K562 (cell line): ENCODE results near the gene PLEKHA6. TPM values are rescaled to one million over a fixed set of nuclear protein-coding genes. Genes with fewer than 3 reads are reported as not detected.

Experiments used
- CREM ChIP-seq: IDR thresholded peaks from 2 replicates; pipeline ENCODE4 v1.6.1; 2014; ENCODE audit warnings: antibody characterized with exemption, low read depth
- GATAD2A ChIP-seq: fragments of 450-650 bp; IDR thresholded peaks from 2 replicates; pipeline ENCODE4 v1.6.1; 2017
- MCM5 ChIP-seq: fragments of 450-650 bp; IDR thresholded peaks from 2 replicates; pipeline ENCODE4 v1.6.1; 2016; ENCODE audit warnings: low read depth
- NR2C1 ChIP-seq, 2 experiments: fragments of 450-650 bp; IDR thresholded peaks; 2 replicates each; pipeline ENCODE4 v1.6.1; 2017; ENCODE audit warnings: mild to moderate bottlenecking in 2 of 2, antibody characterized with exemption in 1 of 2, inconsistent platforms in 1 of 2, missing compliant biosample characterization in 1 of 2, missing genetic modification characterization in 1 of 2
- ZNF184 ChIP-seq: sonication (generic); formaldehyde crosslinking; IDR thresholded peaks from 2 replicates; pipeline ENCODE4 v1.5.0; 2020; ENCODE audit warnings: missing genetic modification reagents
- polyA plus RNA-seq, 8 experiments: library from polyadenylated mRNA; depleted of rRNA in 4 of 8; stranded (reverse) in 5 of 8; unstranded in 3 of 8; fragments of >200 nt; fragmentation: Nextera tagmentation in 2 of 8; fragmentation: Illumina TruSeq in 1 of 8; extraction: Ambion mirVana in 2 of 8; extraction: Trizol in 1 of 8; gene quantifications; 2 replicates each; pipeline versions ENCODE4 v1.2.1 to v1.2.3, GENCODE V29; 2011 to 2014; ENCODE audit warnings: inconsistent platforms in 1 of 8, missing spikeins in 1 of 8
- total RNA-seq, 7 experiments: library from RNA; depleted of rRNA in 6 of 7; stranded (reverse); fragments of >200 nt in 6 of 7; fragmentation: Illumina TruSeq in 2 of 7; extraction: Trizol in 2 of 7; gene quantifications; 2 replicates each; pipeline versions ENCODE4 v1.2.1 to v1.2.3, GENCODE V29; 2011 to 2021; ENCODE audit warnings: low replicate concordance in 1 of 7
- TF ChIP-seq, protein P1 (sequence below): fragments of 450-650 bp; IDR thresholded peaks from 2 replicates; pipeline ENCODE4 v1.7.0; 2016; ENCODE audit warnings: borderline replicate concordance
- TF ChIP-seq, protein P2 (sequence below): fragments of 450-650 bp; IDR thresholded peaks from 2 replicates; pipeline ENCODE4 v1.6.1; 2016

The PLEKHA6 gene
- total and polyA plus RNA-seq, 9 of the 15 experiments (the other 6 are each of a cell fraction or from before 2014, with no cell fraction given): under 0.01 to 0.33 (median 0.01) TPM; not detected in 4

DNA sequence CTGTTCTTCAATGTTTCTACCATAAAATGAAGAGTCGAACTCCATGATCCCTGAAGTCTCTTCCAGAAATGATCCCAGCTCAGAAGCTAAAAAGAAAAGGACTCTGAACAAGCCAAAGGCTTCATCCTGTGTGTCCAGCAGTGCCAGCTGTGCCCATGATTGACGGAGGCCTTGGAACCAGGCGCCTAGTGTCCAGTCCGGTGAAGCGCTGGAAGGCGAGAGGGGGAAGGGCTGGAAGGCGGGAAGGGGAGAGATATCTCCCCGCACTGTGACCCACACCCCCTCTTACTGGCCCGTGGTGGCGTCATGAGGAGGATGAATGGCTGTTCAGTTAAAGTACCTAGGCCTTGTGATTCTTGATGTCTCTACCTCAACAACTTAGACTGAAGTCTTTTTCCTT lies 10.4 kb upstream of the PLEKHA6 start (continued):
- no peak for TF ChIP-seq NR2C1 (IDR thresholded peaks at IDR 0.05)
- TF ChIP-seq NR2C1 (tag; IDR thresholded peaks at IDR 0.05): no peak
- no peak for TF ChIP-seq GATAD2A
- 0 out of 2 replicates have a peak, but pooled peaks have one; percentile 11 for TF ChIP-seq CREM
- TF ChIP-seq, protein P1, sequence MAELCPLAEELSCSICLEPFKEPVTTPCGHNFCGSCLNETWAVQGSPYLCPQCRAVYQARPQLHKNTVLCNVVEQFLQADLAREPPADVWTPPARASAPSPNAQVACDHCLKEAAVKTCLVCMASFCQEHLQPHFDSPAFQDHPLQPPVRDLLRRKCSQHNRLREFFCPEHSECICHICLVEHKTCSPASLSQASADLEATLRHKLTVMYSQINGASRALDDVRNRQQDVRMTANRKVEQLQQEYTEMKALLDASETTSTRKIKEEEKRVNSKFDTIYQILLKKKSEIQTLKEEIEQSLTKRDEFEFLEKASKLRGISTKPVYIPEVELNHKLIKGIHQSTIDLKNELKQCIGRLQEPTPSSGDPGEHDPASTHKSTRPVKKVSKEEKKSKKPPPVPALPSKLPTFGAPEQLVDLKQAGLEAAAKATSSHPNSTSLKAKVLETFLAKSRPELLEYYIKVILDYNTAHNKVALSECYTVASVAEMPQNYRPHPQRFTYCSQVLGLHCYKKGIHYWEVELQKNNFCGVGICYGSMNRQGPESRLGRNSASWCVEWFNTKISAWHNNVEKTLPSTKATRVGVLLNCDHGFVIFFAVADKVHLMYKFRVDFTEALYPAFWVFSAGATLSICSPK: no peak
- TF ChIP-seq, protein P2, sequence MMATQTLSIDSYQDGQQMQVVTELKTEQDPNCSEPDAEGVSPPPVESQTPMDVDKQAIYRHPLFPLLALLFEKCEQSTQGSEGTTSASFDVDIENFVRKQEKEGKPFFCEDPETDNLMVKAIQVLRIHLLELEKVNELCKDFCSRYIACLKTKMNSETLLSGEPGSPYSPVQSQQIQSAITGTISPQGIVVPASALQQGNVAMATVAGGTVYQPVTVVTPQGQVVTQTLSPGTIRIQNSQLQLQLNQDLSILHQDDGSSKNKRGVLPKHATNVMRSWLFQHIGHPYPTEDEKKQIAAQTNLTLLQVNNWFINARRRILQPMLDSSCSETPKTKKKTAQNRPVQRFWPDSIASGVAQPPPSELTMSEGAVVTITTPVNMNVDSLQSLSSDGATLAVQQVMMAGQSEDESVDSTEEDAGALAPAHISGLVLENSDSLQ: peak; percentile 27; the same call in 1 of the 2 replicates
- TF ChIP-seq MCM5: no peak
- TF ChIP-seq ZNF184 (CRISPR knock-in tag): no peak
- TF ChIP-seq, all 486 proteins: peak for 5
